Epithelial cell of esophagus (primary cell): ENCODE measurements around the gene PIPOX.
"Not testable (repeated sequence)": the region's sequence is repeated elsewhere in the genome, so short reads cannot be mapped to it uniquely, and the experiment has no call there.

ENCODE experiments used
- DNase-seq: peaks from one replicate; pipeline ENCODE4 v3.0.0; 2010; ENCODE audit warnings: low read depth
- H3K4me3 ChIP-seq: 2 replicates; pipeline ENCODE4 v1.5.1; 2011; ENCODE audit warnings: mild to moderate bottlenecking, low read length, control low read depth
- CTCF ChIP-seq: IDR thresholded peaks from 2 replicates; pipeline ENCODE4 v1.5.1; 2011; ENCODE audit warnings: low read depth, mild to moderate bottlenecking, low read length, control low read depth, inconsistent platforms; ENCODE audit not compliant: insufficient read depth; ENCODE audit errors: missing control alignments

The PIPOX gene

GRCh38 chr17:29084541-29085146 is 41.7 kb downstream of the PIPOX start:
- DNase-seq, result no peak
- TF ChIP-seq CTCF, result no peak
- no peak overlapping the region for H3K4me3 ChIP-seq

- no peak for TF ChIP-seq CTCF
- H3K4me3 ChIP-seq, result no peak overlapping the region
- DNase-seq, result no peak
Measured at GRCh38 chr17:29085223-29085622, 42.3 kb downstream of the PIPOX start.

GRCh38 chr17:29086628-29087332 is 43.8 kb downstream of the PIPOX start:
- no peak for TF ChIP-seq CTCF
- no peak overlapping the region for H3K4me3 ChIP-seq
- no peak for DNase-seq

- H3K4me3 ChIP-seq, DNase-seq: not testable (repeated sequence)
Measured at GRCh38 chr17:29088782-29089181, 45.8 kb downstream of the PIPOX start.

- DNase-seq, result no peak
- no peak for TF ChIP-seq CTCF
- H3K4me3 ChIP-seq, result no peak overlapping the region
Measured at GRCh38 chr17:29089601-29090044, 46.7 kb downstream of the PIPOX start.

GRCh38 chr17:29090108-29090507 is 47.2 kb downstream of the PIPOX start:
- no peak for TF ChIP-seq CTCF
- DNase-seq, result no peak
- no peak overlapping the region for H3K4me3 ChIP-seq

GRCh38 chr17:29090750-29091605 is 48.0 kb downstream of the PIPOX start:
- H3K4me3 ChIP-seq, result no peak overlapping the region
- DNase-seq, result no peak
- no peak for TF ChIP-seq CTCF
